Ishikawa (cell line): ENCODE measurements around the gene FNDC11.

ENCODE experiments used
- CEBPB ChIP-seq: IDR thresholded peaks from 2 replicates; pipeline ENCODE4 v1.6.1; 2012
- CREB1 ChIP-seq: IDR thresholded peaks from 2 replicates; pipeline ENCODE4 v1.6.1; 2012; ENCODE audit warnings: low read depth
- EGR1 ChIP-seq: IDR thresholded peaks from 2 replicates; pipeline ENCODE4 v1.6.1; 2012
- EP300 ChIP-seq: IDR thresholded peaks from 2 replicates; pipeline ENCODE4 v1.6.1; 2012; ENCODE audit warnings: borderline replicate concordance
- FOXM1 ChIP-seq: IDR thresholded peaks from 2 replicates; pipeline ENCODE4 v1.6.1; 2012; ENCODE audit warnings: low read depth, borderline replicate concordance
- NFIC ChIP-seq: IDR thresholded peaks from 2 replicates; pipeline ENCODE4 v1.6.1; 2012
- RAD21 ChIP-seq: IDR thresholded peaks from 2 replicates; pipeline ENCODE4 v1.6.1; 2012; ENCODE audit warnings: low read depth
- TAF1 ChIP-seq: IDR thresholded peaks from 2 replicates; pipeline ENCODE4 v1.6.1; 2012; ENCODE audit warnings: low read depth, mild to moderate bottlenecking
- TCF12 ChIP-seq: IDR thresholded peaks from 2 replicates; pipeline ENCODE4 v1.6.1; 2012; ENCODE audit warnings: low read depth
- TEAD4 ChIP-seq: IDR thresholded peaks from 2 replicates; pipeline ENCODE4 v1.6.1; 2012
- YY1 ChIP-seq: IDR thresholded peaks from 2 replicates; pipeline ENCODE4 v1.6.1; 2012; ENCODE audit warnings: low read depth
- ZBTB7A ChIP-seq: IDR thresholded peaks from 2 replicates; pipeline ENCODE4 v1.6.1; 2012; ENCODE audit warnings: low read depth
- TF ChIP-seq, protein P1 (sequence below): IDR thresholded peaks from 2 replicates; pipeline ENCODE4 v1.6.1; 2012; ENCODE audit warnings: low read depth, mild to moderate bottlenecking
- TF ChIP-seq, protein P2 (sequence below): IDR thresholded peaks from 2 replicates; pipeline ENCODE4 v1.6.1; 2012
- TF ChIP-seq, protein P3 (sequence below): IDR thresholded peaks from 2 replicates; pipeline ENCODE4 v1.6.1; 2012

Gene FNDC11

DNA sequence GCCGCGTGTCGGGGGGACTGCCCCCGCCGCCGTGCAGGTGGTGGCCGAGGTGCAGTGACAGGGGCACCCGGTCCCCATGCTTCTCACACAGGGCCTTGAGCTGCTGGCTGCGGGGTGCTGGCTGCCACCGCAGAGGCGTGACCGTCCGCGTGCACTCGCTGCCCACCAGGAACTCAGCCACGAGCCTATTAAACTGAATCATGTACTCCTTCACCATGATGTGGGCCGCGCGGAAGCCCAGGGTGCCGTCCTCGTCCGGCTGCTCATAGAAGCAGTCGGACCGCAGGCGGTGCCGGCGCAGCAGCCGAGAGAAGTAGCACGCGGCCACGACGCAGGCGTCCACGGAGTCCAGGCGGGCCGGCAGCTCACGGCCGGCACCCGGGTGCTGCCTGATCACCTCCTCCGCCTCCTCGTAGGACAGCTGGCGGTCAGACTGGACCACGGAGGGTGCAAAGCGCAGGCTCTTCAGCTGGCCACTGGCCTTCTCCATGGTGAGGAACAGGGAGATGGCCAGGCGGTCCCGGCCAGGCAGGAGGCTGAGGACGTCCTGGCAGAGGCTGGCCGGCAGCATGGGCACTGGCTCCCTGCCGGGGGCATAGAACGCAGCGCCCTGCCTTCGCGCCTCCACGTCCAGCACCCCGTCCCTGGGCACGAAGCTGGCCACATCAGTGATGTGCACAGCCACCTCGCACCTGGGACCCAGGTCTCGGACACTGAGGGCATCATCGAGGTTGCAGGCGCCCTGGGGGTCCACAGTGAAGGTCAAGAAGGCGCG, 10.3 kb downstream of the FNDC11 start:
- no peak for TF ChIP-seq ZBTB7A
- no peak for TF ChIP-seq TEAD4
- TF ChIP-seq TCF12, result no peak
- no peak for TF ChIP-seq EP300
- TF ChIP-seq EGR1, result no peak
- no peak for TF ChIP-seq CREB1
- no peak for TF ChIP-seq RAD21
- no peak for TF ChIP-seq YY1
- no peak for TF ChIP-seq FOXM1
- TF ChIP-seq, protein P1, sequence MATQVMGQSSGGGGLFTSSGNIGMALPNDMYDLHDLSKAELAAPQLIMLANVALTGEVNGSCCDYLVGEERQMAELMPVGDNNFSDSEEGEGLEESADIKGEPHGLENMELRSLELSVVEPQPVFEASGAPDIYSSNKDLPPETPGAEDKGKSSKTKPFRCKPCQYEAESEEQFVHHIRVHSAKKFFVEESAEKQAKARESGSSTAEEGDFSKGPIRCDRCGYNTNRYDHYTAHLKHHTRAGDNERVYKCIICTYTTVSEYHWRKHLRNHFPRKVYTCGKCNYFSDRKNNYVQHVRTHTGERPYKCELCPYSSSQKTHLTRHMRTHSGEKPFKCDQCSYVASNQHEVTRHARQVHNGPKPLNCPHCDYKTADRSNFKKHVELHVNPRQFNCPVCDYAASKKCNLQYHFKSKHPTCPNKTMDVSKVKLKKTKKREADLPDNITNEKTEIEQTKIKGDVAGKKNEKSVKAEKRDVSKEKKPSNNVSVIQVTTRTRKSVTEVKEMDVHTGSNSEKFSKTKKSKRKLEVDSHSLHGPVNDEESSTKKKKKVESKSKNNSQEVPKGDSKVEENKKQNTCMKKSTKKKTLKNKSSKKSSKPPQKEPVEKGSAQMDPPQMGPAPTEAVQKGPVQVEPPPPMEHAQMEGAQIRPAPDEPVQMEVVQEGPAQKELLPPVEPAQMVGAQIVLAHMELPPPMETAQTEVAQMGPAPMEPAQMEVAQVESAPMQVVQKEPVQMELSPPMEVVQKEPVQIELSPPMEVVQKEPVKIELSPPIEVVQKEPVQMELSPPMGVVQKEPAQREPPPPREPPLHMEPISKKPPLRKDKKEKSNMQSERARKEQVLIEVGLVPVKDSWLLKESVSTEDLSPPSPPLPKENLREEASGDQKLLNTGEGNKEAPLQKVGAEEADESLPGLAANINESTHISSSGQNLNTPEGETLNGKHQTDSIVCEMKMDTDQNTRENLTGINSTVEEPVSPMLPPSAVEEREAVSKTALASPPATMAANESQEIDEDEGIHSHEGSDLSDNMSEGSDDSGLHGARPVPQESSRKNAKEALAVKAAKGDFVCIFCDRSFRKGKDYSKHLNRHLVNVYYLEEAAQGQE, result no peak
- TF ChIP-seq TAF1, result no peak
- TF ChIP-seq CEBPB, result no peak
- TF ChIP-seq, protein P2, sequence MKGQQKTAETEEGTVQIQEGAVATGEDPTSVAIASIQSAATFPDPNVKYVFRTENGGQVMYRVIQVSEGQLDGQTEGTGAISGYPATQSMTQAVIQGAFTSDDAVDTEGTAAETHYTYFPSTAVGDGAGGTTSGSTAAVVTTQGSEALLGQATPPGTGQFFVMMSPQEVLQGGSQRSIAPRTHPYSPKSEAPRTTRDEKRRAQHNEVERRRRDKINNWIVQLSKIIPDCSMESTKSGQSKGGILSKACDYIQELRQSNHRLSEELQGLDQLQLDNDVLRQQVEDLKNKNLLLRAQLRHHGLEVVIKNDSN, result no peak
- TF ChIP-seq NFIC, result no peak
- TF ChIP-seq, protein P3, sequence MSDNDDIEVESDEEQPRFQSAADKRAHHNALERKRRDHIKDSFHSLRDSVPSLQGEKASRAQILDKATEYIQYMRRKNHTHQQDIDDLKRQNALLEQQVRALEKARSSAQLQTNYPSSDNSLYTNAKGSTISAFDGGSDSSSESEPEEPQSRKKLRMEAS, result no peak

DNA sequence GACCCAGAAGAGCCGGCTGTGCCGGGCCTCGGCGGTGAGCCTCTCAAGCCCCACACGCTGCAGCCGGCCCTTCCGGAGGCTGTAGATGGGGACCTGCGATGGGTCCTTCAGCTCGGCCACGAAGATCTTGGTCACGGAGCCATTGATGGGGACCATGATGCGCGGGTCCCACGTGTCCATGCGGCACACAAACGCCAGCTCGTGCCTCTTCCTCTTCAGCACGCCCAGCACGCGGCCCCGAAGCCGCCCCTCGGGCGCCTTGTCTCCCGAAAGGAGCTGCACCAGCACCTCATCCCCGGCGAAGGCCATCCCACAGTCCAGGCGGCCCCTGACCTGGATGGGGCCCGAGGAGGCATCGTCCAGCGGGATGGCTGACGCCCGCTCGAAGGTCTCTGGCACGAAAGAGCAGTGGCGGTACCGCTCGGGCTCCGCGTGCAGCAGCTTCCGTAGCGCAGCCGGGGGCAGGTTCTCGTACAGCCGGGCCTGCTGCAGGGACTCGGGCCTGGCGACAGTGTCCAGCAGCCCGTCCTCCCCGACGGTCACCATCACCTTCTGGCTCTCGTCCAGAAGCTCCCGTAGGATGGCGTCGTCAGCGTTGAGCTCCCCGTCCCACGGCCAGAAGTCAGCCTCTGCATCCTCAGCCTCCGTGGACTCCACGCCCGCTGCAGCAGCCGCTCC, 11.2 kb downstream of the FNDC11 start:
- TF ChIP-seq CREB1 (no peak), FOXM1 (no peak), RAD21 (no peak), TAF1 (no peak), TEAD4 (no peak), TCF12 (no peak), CEBPB (no peak), ZBTB7A (no peak), YY1 (no peak)
- TF ChIP-seq, protein P1, result no peak
- TF ChIP-seq, protein P2, result no peak
- TF ChIP-seq, protein P3, result no peak

DNA sequence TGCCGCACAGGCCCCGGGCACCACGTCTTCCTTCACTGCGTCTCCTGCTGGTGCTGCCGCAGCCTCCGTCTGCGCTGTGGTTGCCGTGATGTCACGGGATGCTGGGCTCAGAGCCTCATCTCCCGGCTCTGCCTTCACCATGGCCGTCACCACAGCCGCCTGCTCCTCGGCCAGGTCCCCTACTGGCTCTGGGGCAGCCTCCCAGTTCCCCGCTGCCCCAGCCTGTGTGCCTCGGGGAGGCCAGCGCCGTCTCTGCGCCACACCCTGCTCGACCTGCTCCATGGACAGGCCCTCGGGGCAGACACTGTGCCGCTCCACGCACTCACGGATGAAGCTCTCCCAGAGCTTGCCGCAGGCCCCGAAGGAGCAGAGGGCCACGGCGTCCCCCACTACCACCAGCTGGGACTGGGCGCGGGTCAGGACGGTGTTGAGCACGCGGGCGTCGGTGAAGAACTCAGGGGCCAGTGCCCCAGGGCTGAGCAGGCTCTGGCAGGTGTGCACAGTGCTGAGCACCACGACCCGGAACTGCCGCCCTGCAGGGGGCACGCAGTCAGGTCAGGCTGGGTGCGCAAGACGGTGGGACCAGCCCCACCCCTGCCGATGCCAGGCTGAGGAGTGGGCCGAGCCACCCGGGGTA, 11.9 kb downstream of the FNDC11 start:
- TF ChIP-seq RAD21 (no peak), YY1 (no peak), TAF1 (no peak), TEAD4 (no peak), CEBPB (no peak), NFIC (no peak), TCF12 (no peak), CREB1 (no peak), FOXM1 (no peak), EP300 (no peak), ZBTB7A (no peak), EGR1 (no peak)
- TF ChIP-seq, protein P2, result no peak
- TF ChIP-seq, protein P1, result no peak
- TF ChIP-seq, protein P3, result no peak
